GM10847 (cell line): ENCODE results near the gene GPRASP1.

Experiments
- POLR2A ChIP-seq: IDR thresholded peaks from 2 replicates; pipeline ENCODE4 v1.6.1; 2011; ENCODE audit not compliant: insufficient read length; ENCODE audit errors: extremely low read depth

GPRASP1 gene

GRCh38 chrX:102696306-102696705 lies 45.0 kb downstream of the GPRASP1 start:
- TF ChIP-seq POLR2A, result no peak

GRCh38 chrX:102697494-102697893 lies 46.2 kb downstream of the GPRASP1 start:
- no peak for TF ChIP-seq POLR2A
